Measurements from ENCODE around the gene CD300LF. TPM values are rescaled to one million over a fixed set of nuclear protein-coding genes. Genes with fewer than 3 reads are reported as not detected.
A peak's percentile ranks its signal among the peaks of the same experiment; 100 is the strongest.

Gene CD300LF
- total RNA-seq, 6 experiments from 2014 or later, result 0.44 to 2.6 (median 0.74) TPM; not detected in 1

GRCh38 chr17:74746376-74746775 lies 33.7 kb upstream of the CD300LF start:
- peak in 1 of 3 donors; percentile 46 for DNase-seq
- Histone ChIP-seq H3K27me3 (no peaks in the 10 kb centered on the region), H3K4me1 (peaks cover 0 to 21% (median 11%) of the 10 kb centered on the region in 4 donors), H3K9me3 (no peaks in the 10 kb centered on the region), H3K27ac (no peak overlapping the region), H3K4me3 (no peak overlapping the region), H3K36me3 (no peaks in the 10 kb centered on the region)
- intact Hi-C loops (cut with DNase I), result loop anchor here in 1 of 2 donors (10.0 kb wide), 1 partner anchor 118 kb away; no protein-coding TSS in a partner anchor
- ATAC-seq, result no peak
- 87% methylated on average over 5 of the region's 5 CpGs for WGBS (ENCODE audit: insufficient coverage, low coverage, low lambda C conversion rate, missing lambda C conversion rate)
- TF ChIP-seq, protein P1, sequence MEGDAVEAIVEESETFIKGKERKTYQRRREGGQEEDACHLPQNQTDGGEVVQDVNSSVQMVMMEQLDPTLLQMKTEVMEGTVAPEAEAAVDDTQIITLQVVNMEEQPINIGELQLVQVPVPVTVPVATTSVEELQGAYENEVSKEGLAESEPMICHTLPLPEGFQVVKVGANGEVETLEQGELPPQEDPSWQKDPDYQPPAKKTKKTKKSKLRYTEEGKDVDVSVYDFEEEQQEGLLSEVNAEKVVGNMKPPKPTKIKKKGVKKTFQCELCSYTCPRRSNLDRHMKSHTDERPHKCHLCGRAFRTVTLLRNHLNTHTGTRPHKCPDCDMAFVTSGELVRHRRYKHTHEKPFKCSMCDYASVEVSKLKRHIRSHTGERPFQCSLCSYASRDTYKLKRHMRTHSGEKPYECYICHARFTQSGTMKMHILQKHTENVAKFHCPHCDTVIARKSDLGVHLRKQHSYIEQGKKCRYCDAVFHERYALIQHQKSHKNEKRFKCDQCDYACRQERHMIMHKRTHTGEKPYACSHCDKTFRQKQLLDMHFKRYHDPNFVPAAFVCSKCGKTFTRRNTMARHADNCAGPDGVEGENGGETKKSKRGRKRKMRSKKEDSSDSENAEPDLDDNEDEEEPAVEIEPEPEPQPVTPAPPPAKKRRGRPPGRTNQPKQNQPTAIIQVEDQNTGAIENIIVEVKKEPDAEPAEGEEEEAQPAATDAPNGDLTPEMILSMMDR (IDR thresholded peaks at IDR 0.05), result no peak
- TF ChIP-seq POLR2A (IDR thresholded peaks at IDR 0.05), result no peak

DNA sequence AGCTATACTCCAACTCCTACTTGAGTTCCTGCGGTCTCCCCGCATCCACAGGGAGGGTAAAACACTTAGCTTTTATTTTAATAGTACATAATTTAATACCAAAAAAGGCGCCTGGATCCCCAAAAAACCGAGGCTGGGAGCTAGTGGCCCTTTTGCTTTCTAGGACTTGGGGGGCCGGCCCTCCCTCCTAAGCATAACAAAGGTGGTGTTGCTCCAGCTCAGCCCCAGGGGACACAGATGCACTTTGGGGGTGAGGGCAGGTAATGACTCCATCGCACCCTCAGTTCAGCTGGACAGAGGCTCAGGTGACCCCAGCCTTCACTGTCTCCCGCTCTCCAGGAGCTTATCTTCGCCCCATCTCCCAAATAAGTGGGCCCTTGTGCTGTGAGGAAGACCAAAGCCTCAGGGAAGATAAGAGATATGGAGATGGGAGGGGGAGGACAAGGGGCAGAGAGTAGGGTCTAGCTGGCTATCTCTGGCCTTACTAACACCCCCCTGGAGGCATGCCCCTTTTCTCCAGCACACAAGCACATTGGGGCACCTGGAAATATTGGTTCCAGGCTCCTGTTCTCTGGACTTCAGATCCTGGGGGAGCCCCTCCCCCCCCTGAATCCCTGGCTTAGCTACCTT lies 32.9 kb upstream of the CD300LF start:
- peaks cover 0 to 16% (median 7%) of the 10 kb centered on the region in 4 donors for H3K4me1 ChIP-seq
- intact Hi-C loops (cut with DNase I), result loop anchor here in 1 of 2 donors (10.0 kb wide), 1 partner anchor 119 kb away; no protein-coding TSS in a partner anchor

GRCh38 chr17:74744714-74745547 lies 32.2 kb upstream of the CD300LF start:
- no peaks in the 10 kb centered on the region for H3K36me3 ChIP-seq
- intact Hi-C loops (cut with DNase I), result loop anchor here in 1 of 2 donors (5.0 to 10.0 kb wide), 2 partner anchors 42 to 120 kb away; no protein-coding TSS in a partner anchor
- H3K4me3 ChIP-seq, result peak overlapping the region in 2 of 3 donors; percentile 31 to 40
- peaks cover 0 to 16% (median 7%) of the 10 kb centered on the region in 4 donors for H3K4me1 ChIP-seq
- peak overlapping the region in 2 of 3 donors; percentile 6 to 20 for H3K27ac ChIP-seq
- WGBS (ENCODE audit: insufficient coverage, low coverage, low lambda C conversion rate, missing lambda C conversion rate), result 50% methylated on average over 2 of the region's 24 CpGs
- no peaks in the 10 kb centered on the region for H3K9me3 ChIP-seq
- TF ChIP-seq, protein P1 (IDR thresholded peaks at IDR 0.05), result peak; percentile 99 to 100 (median 100)
- no peak for TF ChIP-seq POLR2A (IDR thresholded peaks at IDR 0.05)
- no peaks in the 10 kb centered on the region for H3K27me3 ChIP-seq
- peak; percentile 87 to 91 (median 90) for DNase-seq
- peak; percentile 65 to 68 (median 68) for ATAC-seq

More for the DNA sequence above, 32.9 kb upstream of the CD300LF start:
- Histone ChIP-seq H3K4me3 (no peak overlapping the region), H3K27ac (no peak overlapping the region), H3K27me3 (no peaks in the 10 kb centered on the region), H3K36me3 (no peaks in the 10 kb centered on the region), H3K9me3 (no peaks in the 10 kb centered on the region)
- ATAC-seq (no peak), DNase-seq (peak in 1 of 3 donors; percentile 31)
- TF ChIP-seq, protein P1 (IDR thresholded peaks at IDR 0.05), result no peak
- no peak for TF ChIP-seq POLR2A (IDR thresholded peaks at IDR 0.05)
- 80% methylated on average over 3 of the region's 8 CpGs for WGBS (ENCODE audit: insufficient coverage, low coverage, low lambda C conversion rate, missing lambda C conversion rate)

- no peak for ATAC-seq
- no peak overlapping the region for H3K4me3 ChIP-seq
- no peaks in the 10 kb centered on the region for H3K27me3 ChIP-seq
- DNase-seq, result no peak
- H3K27ac ChIP-seq, result no peak overlapping the region
- H3K4me1 ChIP-seq, result peaks cover 0 to 16% (median 7%) of the 10 kb centered on the region in 4 donors
- intact Hi-C loops (cut with DNase I), result loop anchor here in 1 of 2 donors (5.0 to 10.0 kb wide), 2 partner anchors 43 to 120 kb away; no protein-coding TSS in a partner anchor
- no peaks in the 10 kb centered on the region for H3K36me3 ChIP-seq
- WGBS (ENCODE audit: insufficient coverage, low coverage, low lambda C conversion rate, missing lambda C conversion rate), result no CpG with 5 or more reads among the region's 2 CpGs
- TF ChIP-seq, protein P1 (IDR thresholded peaks at IDR 0.05), result no peak
- no peak for TF ChIP-seq POLR2A (IDR thresholded peaks at IDR 0.05)
- no peaks in the 10 kb centered on the region for H3K9me3 ChIP-seq
Measured at GRCh38 chr17:74744349-74744713, 31.6 kb upstream of the CD300LF start.
